Small intestine (tissue), 7 donors: ENCODE results near the gene PTPRK. TPM values are rescaled to one million over a fixed set of nuclear protein-coding genes. Genes with fewer than 3 reads are reported as not detected.
A peak's percentile ranks its signal among the peaks of the same experiment; 100 is the strongest.

Experiments used
- DNase-seq, 2 donors: peaks; one replicate each; pipeline versions ENCODE4 v3.0.0 to v3.0.0-alpha.2; 2013
- FAIRE-seq: peaks from 2 replicates; lab custom pipeline; 2012; peaks lifted over from hg19 to GRCh38; lab: Jason Lieb, UNC
- H3K27ac ChIP-seq, 3 donors: one replicate each; pipeline ENCODE4 v1.5.1; 2013; ENCODE audit warnings: low read length in 2 of 3, mild to moderate bottlenecking in 2 of 3, control low read depth in 1 of 3, inconsistent platforms in 1 of 3, low read depth in 1 of 3, moderate library complexity in 1 of 3
- H3K27me3 ChIP-seq, 3 donors: one replicate each; pipeline ENCODE4 v1.6.1; 2013; ENCODE audit warnings: low read length in 3 of 3, inconsistent platforms in 1 of 3; ENCODE audit not compliant: control insufficient read depth in 3 of 3, insufficient read depth in 3 of 3
- H3K36me3 ChIP-seq, 3 donors: one replicate each; pipeline ENCODE4 v1.6.1; 2013; ENCODE audit warnings: low read length in 3 of 3, inconsistent platforms in 1 of 3, low read depth in 1 of 3, mild to moderate bottlenecking in 1 of 3, moderate library complexity in 1 of 3; ENCODE audit not compliant: control insufficient read depth in 3 of 3, insufficient read depth in 2 of 3
- H3K4me1 ChIP-seq, 3 donors: one replicate each; pipeline ENCODE4 v1.6.1; 2013; ENCODE audit warnings: low read length in 2 of 3, inconsistent platforms in 1 of 3, low read depth in 1 of 3, mild to moderate bottlenecking in 1 of 3, moderate library complexity in 1 of 3; ENCODE audit not compliant: control insufficient read depth in 3 of 3, insufficient read depth in 2 of 3
- H3K4me3 ChIP-seq, 3 donors: one replicate each; pipeline ENCODE4 v1.5.1; 2013; ENCODE audit warnings: low read length in 3 of 3, control low read depth in 1 of 3, inconsistent platforms in 1 of 3, low read depth in 1 of 3, mild to moderate bottlenecking in 1 of 3, moderate library complexity in 1 of 3
- H3K9me3 ChIP-seq, 2 donors: one replicate each; pipeline ENCODE4 v1.6.1; 2013; ENCODE audit warnings: low read depth in 1 of 2, low read length in 1 of 2; ENCODE audit not compliant: control insufficient read depth in 2 of 2, insufficient read depth in 1 of 2
- WGBS, 3 donors: extraction: QIAGEN DNeasy Blood & Tissue Kit; methylation state at CpG; one replicate each; pipeline ENCODE4 v1.1.7; 2013; 5-methylcytosine and 5-hydroxymethylcytosine counted together
- polyA plus RNA-seq, 4 donors: library from polyadenylated mRNA; stranded (reverse) in 3 of 4; unstranded in 1 of 4; fragments of 200-250 nt in 3 of 4; fragments of 120-200 nt in 1 of 4; gene quantifications; one replicate each; pipeline versions ENCODE4 v1.2.1 to v1.2.3, GENCODE V29; 2013
- donor health status: healthy with polysubstance abuse.
- donor health status: control.
- donor health status: control.
- donor health status: Bipolar disorder and iron deficiency.
- donor health status: healthy.

The PTPRK gene
- polyA plus RNA-seq, 4 donors = 15.9 to 72.5 (median 20.6) TPM

DNA sequence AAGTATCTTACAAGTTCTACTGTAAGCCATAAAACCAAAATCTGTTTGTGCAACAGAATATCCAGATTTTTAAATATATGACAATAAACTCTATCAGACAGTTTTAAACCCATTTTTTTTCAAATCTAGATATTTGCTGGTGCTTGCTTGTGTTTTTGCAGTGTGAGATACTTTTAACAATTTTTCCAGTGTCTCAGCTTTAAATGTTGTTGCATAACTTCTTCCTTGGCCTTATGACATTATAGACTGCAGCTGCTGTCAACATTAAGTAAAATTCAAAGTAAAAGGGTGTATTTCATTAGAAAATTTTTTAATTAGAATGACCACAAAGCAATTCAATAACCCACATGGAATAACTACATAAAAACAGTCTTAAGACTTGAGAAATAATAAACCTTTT is 139.5 kb downstream of the PTPRK start:
- no peak for DNase-seq
- Histone ChIP-seq H3K36me3 (peaks cover 0 to 7% (median 0%) of the 10 kb centered on the region in 3 donors), H3K9me3 (peaks cover 0 to 14% of the 10 kb centered on the region in 2 donors), H3K27me3 (no peaks in the 10 kb centered on the region), H3K4me1 (no peaks in the 10 kb centered on the region), H3K4me3 (no peak overlapping the region), H3K27ac (no peak overlapping the region)
- no peak for FAIRE-seq

DNA sequence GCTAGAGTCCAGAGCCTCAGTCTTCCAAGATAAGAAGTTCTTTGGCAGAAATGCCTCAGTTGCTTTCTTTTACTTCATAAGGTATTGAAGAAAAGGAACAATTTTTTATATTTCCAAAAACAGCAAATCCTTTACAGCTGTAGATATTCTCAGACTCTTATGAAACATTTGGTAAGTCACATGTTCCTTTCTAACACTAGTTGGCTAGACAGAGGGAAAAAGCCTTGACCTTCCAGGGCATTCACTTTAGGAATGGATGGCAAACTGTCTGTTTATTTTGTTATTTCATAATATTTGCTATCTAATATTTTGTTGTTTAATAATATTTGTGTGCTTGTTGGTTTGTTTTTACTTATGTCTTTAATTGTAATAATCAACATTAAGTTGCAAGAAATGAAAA is 140.8 kb downstream of the PTPRK start:
- Histone ChIP-seq H3K36me3 (peaks cover 0 to 9% (median 0%) of the 10 kb centered on the region in 3 donors), H3K4me3 (no peak overlapping the region), H3K4me1 (no peaks in the 10 kb centered on the region), H3K9me3 (peaks cover 0 to 25% of the 10 kb centered on the region in 2 donors), H3K27ac (no peak overlapping the region), H3K27me3 (no peaks in the 10 kb centered on the region)
- FAIRE-seq = no peak
- DNase-seq = no peak

DNA sequence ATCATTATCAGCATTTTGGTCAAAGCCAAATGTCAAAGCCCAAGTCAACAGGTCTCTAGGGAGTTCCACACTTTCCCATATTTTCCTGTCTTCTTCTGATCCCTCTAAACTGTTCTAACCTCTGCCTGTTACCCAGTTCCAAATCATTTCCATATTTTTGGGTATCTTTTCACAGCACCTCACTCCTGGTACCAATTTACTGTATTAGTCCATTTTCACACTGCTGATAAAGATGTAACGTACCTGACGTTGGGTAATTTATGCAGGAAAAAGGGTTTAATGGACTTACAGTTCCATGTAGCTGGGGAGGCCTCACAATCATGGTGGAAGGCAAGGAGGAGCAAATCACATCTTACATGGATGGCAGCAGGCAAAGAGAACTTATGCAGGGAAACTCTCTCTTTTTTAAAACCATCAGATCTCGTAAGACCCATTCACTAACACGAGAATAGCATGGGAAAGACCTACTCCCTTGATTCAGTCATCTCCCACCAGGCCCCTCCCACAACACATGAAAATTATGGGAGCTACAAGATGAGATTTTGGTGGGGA is 143.4 kb downstream of the PTPRK start:
- H3K4me3 ChIP-seq = no peak overlapping the region
- H3K9me3 ChIP-seq = peaks cover 0 to 27% of the 10 kb centered on the region in 2 donors
- DNase-seq (no peak), FAIRE-seq (no peak)
- H3K27me3 ChIP-seq = no peaks in the 10 kb centered on the region
- WGBS, 3 donors = 91 to 96% (median 92%) methylated on average over 4 of the region's 4 CpGs
- peaks cover 0 to 9% (median 0%) of the 10 kb centered on the region in 3 donors for H3K36me3 ChIP-seq
- no peaks in the 10 kb centered on the region for H3K4me1 ChIP-seq
- no peak overlapping the region for H3K27ac ChIP-seq

DNA sequence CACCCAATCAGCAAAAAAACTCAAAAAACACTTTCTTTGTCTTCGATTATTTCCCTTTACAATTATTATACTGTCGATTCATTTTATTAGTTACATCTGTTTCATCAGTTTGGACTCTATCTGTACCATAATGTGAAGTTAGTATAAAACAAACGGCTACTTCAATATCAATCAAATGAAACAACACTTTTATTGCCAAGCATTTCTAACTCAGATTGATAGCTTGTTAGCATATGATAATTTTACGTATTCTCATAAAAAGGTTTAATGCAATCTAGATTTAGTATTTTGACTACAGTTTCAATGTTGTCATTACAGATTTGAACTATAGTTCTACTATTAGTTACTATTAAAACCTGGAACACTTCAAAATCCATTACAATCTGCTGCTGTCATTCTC is 149.3 kb downstream of the PTPRK start:
- 21 to 67% (median 43%) methylated on average over 4 of the region's 4 CpGs for WGBS, 3 donors
- no peak overlapping the region for H3K4me3 ChIP-seq
- peaks cover 0 to 4% (median 0%) of the 10 kb centered on the region in 3 donors for H3K36me3 ChIP-seq
- H3K27ac ChIP-seq = peak overlapping the region in 1 of 3 donors; percentile 73
- H3K27me3 ChIP-seq = no peaks in the 10 kb centered on the region
- H3K9me3 ChIP-seq = peaks cover 0 to 16% of the 10 kb centered on the region in 2 donors
- DNase-seq (no peak), FAIRE-seq (no peak)
- H3K4me1 ChIP-seq = peaks cover 2 to 35% (median 8%) of the 10 kb centered on the region in 3 donors

DNA sequence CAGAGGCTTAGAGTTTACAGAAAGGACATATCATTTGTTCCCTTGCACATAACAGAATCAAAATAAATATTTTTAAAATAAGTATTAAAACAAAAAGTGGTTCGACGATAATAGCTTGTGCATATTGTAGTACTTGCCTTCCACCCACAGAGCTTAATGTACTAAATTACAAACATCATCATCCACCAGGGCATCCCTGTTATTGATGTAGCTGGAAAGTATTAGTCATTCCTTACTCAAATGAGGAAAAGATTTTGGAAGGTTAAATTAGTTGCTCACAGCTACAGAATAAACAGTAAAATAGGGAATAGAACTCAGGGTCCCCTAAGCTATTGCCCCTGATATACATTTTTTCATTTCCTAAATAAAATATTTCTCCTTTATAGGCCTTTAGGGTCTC is 150.3 kb downstream of the PTPRK start:
- FAIRE-seq (peak; percentile 49), DNase-seq (no peak)
- peaks cover 0 to 5% of the 10 kb centered on the region in 2 donors for H3K9me3 ChIP-seq
- H3K4me3 ChIP-seq = no peak overlapping the region
- peaks cover 2 to 35% (median 8%) of the 10 kb centered on the region in 3 donors for H3K4me1 ChIP-seq
- no peaks in the 10 kb centered on the region for H3K36me3 ChIP-seq
- H3K27me3 ChIP-seq = no peaks in the 10 kb centered on the region
- peak overlapping the region in 1 of 3 donors; percentile 73 for H3K27ac ChIP-seq
- 21 to 34% (median 22%) methylated on average over 2 of the region's 2 CpGs for WGBS, 3 donors

- peak; percentile 39 for FAIRE-seq
- H3K4me1 ChIP-seq = peaks cover 2 to 40% (median 8%) of the 10 kb centered on the region in 3 donors
- 28 to 51% (median 34%) methylated on average over 3 of the region's 3 CpGs for WGBS, 3 donors
Measured at GRCh38 chr6:128368213-128368944, 152.0 kb downstream of the PTPRK start.

DNA sequence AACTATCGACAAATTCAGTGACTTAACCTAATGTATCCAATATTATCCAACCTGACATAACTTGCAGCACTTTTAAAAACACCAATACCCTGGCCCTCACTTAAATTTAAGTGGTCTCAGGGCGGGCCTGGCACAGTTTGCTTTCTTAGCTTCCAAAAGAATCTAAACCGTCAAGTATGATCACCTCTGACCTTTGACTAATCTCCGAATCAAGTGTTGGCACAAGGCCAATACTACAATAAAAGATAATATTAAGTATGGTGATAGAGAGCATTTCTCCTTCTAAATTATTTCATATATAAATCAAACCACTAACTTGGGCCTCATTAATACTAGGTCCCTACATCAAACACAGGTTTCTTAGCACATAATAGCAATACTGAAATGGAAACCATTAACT is 153.0 kb downstream of the PTPRK start:
- Histone ChIP-seq H3K27ac (peak overlapping the region in 1 of 3 donors; percentile 73), H3K4me1 (peaks cover 2 to 46% (median 8%) of the 10 kb centered on the region in 3 donors), H3K4me3 (no peak overlapping the region), H3K9me3 (no peaks in the 10 kb centered on the region), H3K27me3 (no peaks in the 10 kb centered on the region), H3K36me3 (no peaks in the 10 kb centered on the region)
- 26 to 51% (median 38%) methylated on average over 4 of the region's 4 CpGs for WGBS, 3 donors
- DNase-seq (peak in 1 of 2 donors; percentile 38), FAIRE-seq (no peak)

More at GRCh38 chr6:128368213-128368944, 152.0 kb downstream of the PTPRK start:
- Histone ChIP-seq H3K9me3 (no peaks in the 10 kb centered on the region), H3K36me3 (no peaks in the 10 kb centered on the region), H3K27me3 (no peaks in the 10 kb centered on the region), H3K4me3 (no peak overlapping the region), H3K27ac (peak overlapping the region in 1 of 3 donors; percentile 73)
- peak; percentile 51 to 57 for DNase-seq

DNA sequence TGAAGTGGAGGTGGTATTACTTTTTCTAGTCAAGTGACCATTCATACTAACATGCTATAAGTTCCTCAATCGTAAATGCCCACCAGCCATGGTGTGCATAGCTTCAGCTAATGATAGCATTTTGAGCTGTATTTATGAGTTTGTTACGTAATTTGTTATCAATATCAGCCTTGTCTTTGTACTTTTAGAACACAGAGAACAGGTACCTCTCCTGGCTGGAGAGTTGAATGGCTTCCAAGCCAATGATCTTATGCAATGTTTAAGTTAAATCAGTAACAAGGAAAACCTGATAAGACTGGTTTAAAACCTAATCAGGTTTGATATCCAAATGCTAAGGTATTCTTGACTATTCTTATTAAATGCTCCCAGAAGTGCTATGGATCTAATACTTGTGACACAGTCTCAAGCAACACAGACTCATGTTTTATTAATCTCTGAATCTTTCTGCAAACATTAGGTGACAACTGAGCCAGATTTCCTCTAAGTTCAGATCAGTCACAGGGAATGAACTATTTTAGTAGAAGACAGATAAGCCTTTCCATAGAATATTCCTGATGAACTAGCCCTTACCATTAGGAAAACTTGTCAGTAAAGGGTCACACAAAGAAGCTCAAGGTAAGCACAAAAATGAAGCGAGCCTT is 154.8 kb downstream of the PTPRK start:
- peaks cover 2 to 41% (median 6%) of the 10 kb centered on the region in 3 donors for H3K4me1 ChIP-seq
- peak; percentile 88 for FAIRE-seq
- no peak overlapping the region for H3K4me3 ChIP-seq
- H3K9me3 ChIP-seq = no peaks in the 10 kb centered on the region
- no peaks in the 10 kb centered on the region for H3K27me3 ChIP-seq
- 10 to 61% (median 28%) methylated on average over 3 of the region's 3 CpGs for WGBS, 3 donors
- peak overlapping the region in 1 of 3 donors; percentile 67 for H3K27ac ChIP-seq
- H3K36me3 ChIP-seq = no peaks in the 10 kb centered on the region
- peak; percentile 84 to 92 for DNase-seq
